CD14-positive monocyte (primary cell): ENCODE measurements around the gene PMEL. TPM values are rescaled to one million over a fixed set of nuclear protein-coding genes. Genes with fewer than 3 reads are reported as not detected.

Experiments used
- DNase-seq, 3 donors: peaks; one replicate each; pipeline ENCODE4 v3.0.0-alpha.2; 2011 to 2022
- H2AFZ ChIP-seq: 2 replicates; pipeline ENCODE4 v1.6.0; 2012; ENCODE audit warnings: mild to moderate bottlenecking, low read depth, low read length, inconsistent platforms; ENCODE audit not compliant: insufficient read depth, poor library complexity, severe bottlenecking
- H3K27ac ChIP-seq, 2 donors: 1 replicate in 1 of 2; 2 replicates in 1 of 2; pipeline ENCODE4 v1.5.1; 2012 to 2013; ENCODE audit warnings: low read length in 2 of 2, control low read depth in 1 of 2, inconsistent platforms in 1 of 2, low read depth in 1 of 2, mild to moderate bottlenecking in 1 of 2
- H3K27me3 ChIP-seq, 2 donors: one replicate each; pipeline versions ENCODE4 v1.6.0 to v1.6.1; 2011 to 2013; ENCODE audit warnings: low read length in 2 of 2; ENCODE audit not compliant: control insufficient read depth in 2 of 2, insufficient read depth in 2 of 2
- H3K36me3 ChIP-seq, 2 donors: replicated peaks in 1 of 2; 1 replicate in 1 of 2; 2 replicates in 1 of 2; pipeline versions ENCODE4 v1.5.1 to v1.6.1; 2012 to 2013; ENCODE audit warnings: low read length in 2 of 2, control low read depth in 1 of 2, inconsistent platforms in 1 of 2, mild to moderate bottlenecking in 1 of 2; ENCODE audit not compliant: insufficient read depth in 2 of 2, control insufficient read depth in 1 of 2
- H3K4me1 ChIP-seq, 2 donors: 1 replicate in 1 of 2; 2 replicates in 1 of 2; pipeline versions ENCODE4 v1.5.1 to v1.6.1; 2012 to 2013; ENCODE audit warnings: low read length in 2 of 2, control low read depth in 1 of 2, inconsistent platforms in 1 of 2, mild to moderate bottlenecking in 1 of 2, moderate library complexity in 1 of 2; ENCODE audit not compliant: insufficient read depth in 2 of 2, control insufficient read depth in 1 of 2
- H3K4me2 ChIP-seq: replicated peaks from 2 replicates; pipeline ENCODE3; 2012; ENCODE audit warnings: low read length, moderate library complexity, mild to moderate bottlenecking; ENCODE audit not compliant: poor library complexity, severe bottlenecking; ENCODE audit errors: extremely low read depth
- H3K4me3 ChIP-seq, 3 experiments: fragments of 200-600 bp in 1 of 3; sonication (generic) in 1 of 3; replicated peaks in 1 of 3; 1 replicate in 2 of 3; 2 replicates in 1 of 3; pipeline ENCODE4 v1.5.1; 2011 to 2013; ENCODE audit warnings: low read length in 3 of 3, mild to moderate bottlenecking in 3 of 3, control low read depth in 2 of 3, low read depth in 2 of 3, inconsistent platforms in 1 of 3, moderate library complexity in 1 of 3
- H3K79me2 ChIP-seq: 2 replicates; pipeline ENCODE4 v1.6.0; 2012; ENCODE audit warnings: mild to moderate bottlenecking, control low read depth, inconsistent platforms, low read length, moderate library complexity; ENCODE audit not compliant: insufficient read depth
- H3K9ac ChIP-seq: 2 replicates; pipeline ENCODE4 v1.6.0; 2017; ENCODE audit warnings: low read length, mild to moderate bottlenecking; ENCODE audit not compliant: insufficient read depth, poor library complexity, severe bottlenecking
- H3K9me3 ChIP-seq, 2 donors: replicated peaks in 1 of 2; 1 replicate in 1 of 2; 2 replicates in 1 of 2; pipeline versions ENCODE4 v1.5.1 to v1.6.1; 2012 to 2013; ENCODE audit warnings: low read length in 2 of 2, control low read depth in 1 of 2; ENCODE audit not compliant: control insufficient read depth in 1 of 2, insufficient read depth in 1 of 2
- H4K20me1 ChIP-seq: 2 replicates; pipeline ENCODE4 v1.6.0; 2012; ENCODE audit warnings: mild to moderate bottlenecking, low read length, control low read depth, moderate library complexity; ENCODE audit not compliant: insufficient read depth
- H3K27ac Mint-ChIP-seq, 7 donors: one replicate each; pipeline ENCODE4 v1.8.0; 2020; ENCODE audit warnings: mild to moderate bottlenecking in 7 of 7, mixed read lengths in 7 of 7, moderate library complexity in 6 of 7, inconsistent platforms in 2 of 7
- H3K27me3 Mint-ChIP-seq, 3 donors: one replicate each; pipeline ENCODE4 v1.8.0; 2021 to 2022; ENCODE audit warnings: low read depth in 3 of 3, mild to moderate bottlenecking in 3 of 3, mixed read lengths in 3 of 3, moderate library complexity in 3 of 3, inconsistent platforms in 1 of 3
- H3K36me3 Mint-ChIP-seq, 2 donors: one replicate each; pipeline ENCODE4 v1.8.0; 2020; ENCODE audit warnings: mixed read lengths in 2 of 2, inconsistent platforms in 1 of 2, mild to moderate bottlenecking in 1 of 2
- H3K4me1 Mint-ChIP-seq: one replicate; pipeline ENCODE4 v1.8.0; 2020; ENCODE audit warnings: mild to moderate bottlenecking, mixed read lengths
- H3K4me3 Mint-ChIP-seq, 2 donors: one replicate each; pipeline ENCODE4 v1.8.0; 2020; ENCODE audit warnings: mild to moderate bottlenecking in 2 of 2, mixed read lengths in 2 of 2, moderate library complexity in 1 of 2
- H3K9me3 Mint-ChIP-seq, 7 donors: one replicate each; pipeline ENCODE4 v1.8.0; 2020 to 2022; ENCODE audit warnings: mixed read lengths in 7 of 7, mild to moderate bottlenecking in 6 of 7, moderate library complexity in 6 of 7, inconsistent platforms in 2 of 7
- WGBS: methylation state at CpG from one replicate; pipeline ENCODE4 v1.1.5; 2013; ENCODE audit warnings: missing lambda C conversion rate; ENCODE audit not compliant: insufficient coverage; 5-methylcytosine and 5-hydroxymethylcytosine counted together
- intact Hi-C, 2 donors: fragments of 100-400 bp; cut with micrococcal nuclease; formaldehyde crosslinking; loops; one replicate each; pipeline versions ENCODE4 v1.15.0 to v1.15.1; 2023
- polyA plus RNA-seq, 3 donors: library from polyadenylated mRNA; depleted of rRNA in 1 of 3; unstranded in 2 of 3; stranded (reverse) in 1 of 3; fragments of 300-500 nt in 2 of 3; fragments of >200 nt in 1 of 3; fragmentation: Illumina TruSeq in 2 of 3; gene quantifications; 1 replicate in 2 of 3; 2 replicates in 1 of 3; pipeline ENCODE4 v1.2.3, GENCODE V29; 2012 to 2021
- TF ChIP-seq, protein P1 (sequence below): fragments of 200-600 bp; IDR thresholded peaks from one replicate; pipeline ENCODE4 v1.8.0; 2022; ENCODE audit warnings: antibody characterized with exemption, mild to moderate bottlenecking

Gene PMEL
- polyA plus RNA-seq, 3 donors, result 0.37 to 0.54 (median 0.40) TPM

- intact Hi-C loops, result loop anchor here in 1 of 2 donors (2.0 kb wide), 1 partner anchor 201 kb away; no protein-coding TSS in a partner anchor
- 0% methylated on average over 11 of the region's 18 CpGs for WGBS
Measured at GRCh38 chr12:55940065-55940732, 25.6 kb downstream of the PMEL start.

DNA sequence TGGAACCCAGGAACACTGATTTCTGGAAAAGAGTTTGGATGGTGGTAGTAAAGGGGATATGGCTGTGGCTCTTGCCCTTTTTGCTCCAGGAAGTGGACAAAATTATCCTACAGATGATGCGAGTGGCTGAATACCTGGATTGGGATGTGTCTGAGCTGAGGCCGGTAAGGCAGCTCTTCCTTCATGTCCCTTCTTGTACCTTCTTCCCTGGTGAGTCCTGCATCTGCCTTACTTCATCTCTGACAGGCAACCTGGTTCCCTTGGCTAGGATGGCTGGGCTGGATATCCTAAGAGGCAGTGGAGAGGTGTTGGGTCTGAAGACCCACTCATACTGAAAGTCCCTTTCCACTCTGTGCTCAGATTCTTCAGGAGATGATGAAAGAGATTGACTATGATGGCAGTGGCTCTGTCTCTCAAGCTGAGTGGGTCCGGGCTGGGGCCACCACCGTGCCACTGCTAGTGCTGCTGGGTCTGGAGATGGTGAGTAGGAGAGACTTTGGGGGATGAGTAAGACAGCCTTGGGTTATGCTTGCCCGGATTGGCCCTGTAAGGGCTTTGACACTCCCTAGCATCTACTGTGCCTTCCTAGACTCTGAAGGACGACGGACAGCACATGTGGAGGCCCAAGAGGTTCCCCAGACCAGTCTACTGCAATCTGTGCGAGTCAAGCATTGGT, 26.9 kb downstream of the PMEL start:
- DNase-seq, result no peak
- no peak overlapping the region for H3K27ac ChIP-seq
- H2AFZ ChIP-seq, result no peak overlapping the region
- H3K27me3 ChIP-seq, result no peaks in the 10 kb centered on the region
- H3K79me2 ChIP-seq, result peaks cover 6% of the 10 kb centered on the region
- Mint-ChIP-seq H3K36me3 (peaks cover 74 to 78% of the 10 kb centered on the region in 2 donors), H3K27me3 (peaks cover 0 to 1% (median 0%) of the 10 kb centered on the region in 3 donors), H3K9me3 (no peaks in the 10 kb centered on the region), H3K27ac (peak overlapping the region in 2 of 7 donors; percentile 3 to 46), H3K4me3 (no peak overlapping the region), H3K4me1 (peaks cover 22% of the 10 kb centered on the region)
- H3K4me1 ChIP-seq, result peaks cover 9 to 13% of the 10 kb centered on the region in 2 donors
- TF ChIP-seq, protein P1, sequence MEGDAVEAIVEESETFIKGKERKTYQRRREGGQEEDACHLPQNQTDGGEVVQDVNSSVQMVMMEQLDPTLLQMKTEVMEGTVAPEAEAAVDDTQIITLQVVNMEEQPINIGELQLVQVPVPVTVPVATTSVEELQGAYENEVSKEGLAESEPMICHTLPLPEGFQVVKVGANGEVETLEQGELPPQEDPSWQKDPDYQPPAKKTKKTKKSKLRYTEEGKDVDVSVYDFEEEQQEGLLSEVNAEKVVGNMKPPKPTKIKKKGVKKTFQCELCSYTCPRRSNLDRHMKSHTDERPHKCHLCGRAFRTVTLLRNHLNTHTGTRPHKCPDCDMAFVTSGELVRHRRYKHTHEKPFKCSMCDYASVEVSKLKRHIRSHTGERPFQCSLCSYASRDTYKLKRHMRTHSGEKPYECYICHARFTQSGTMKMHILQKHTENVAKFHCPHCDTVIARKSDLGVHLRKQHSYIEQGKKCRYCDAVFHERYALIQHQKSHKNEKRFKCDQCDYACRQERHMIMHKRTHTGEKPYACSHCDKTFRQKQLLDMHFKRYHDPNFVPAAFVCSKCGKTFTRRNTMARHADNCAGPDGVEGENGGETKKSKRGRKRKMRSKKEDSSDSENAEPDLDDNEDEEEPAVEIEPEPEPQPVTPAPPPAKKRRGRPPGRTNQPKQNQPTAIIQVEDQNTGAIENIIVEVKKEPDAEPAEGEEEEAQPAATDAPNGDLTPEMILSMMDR, result no peak
- no peaks in the 10 kb centered on the region for H3K9me3 ChIP-seq
- no peak overlapping the region for H3K4me2 ChIP-seq
- intact Hi-C loops, result no loop called here
- H3K4me3 ChIP-seq, result no peak overlapping the region
- peaks cover 66 to 84% of the 10 kb centered on the region in 2 donors for H3K36me3 ChIP-seq
- WGBS, result 93% methylated on average over 7 of the region's 8 CpGs
- peaks cover 6% of the 10 kb centered on the region for H4K20me1 ChIP-seq
- no peak overlapping the region for H3K9ac ChIP-seq

More at GRCh38 chr12:55940065-55940732, 25.6 kb downstream of the PMEL start:
- peaks cover 15% of the 10 kb centered on the region for H3K4me1 Mint-ChIP-seq
- no peak overlapping the region for H2AFZ ChIP-seq
- DNase-seq, result peak; percentile 78 to 81 (median 81)
- H3K36me3 Mint-ChIP-seq, result peaks cover 86 to 89% of the 10 kb centered on the region in 2 donors
- no peak overlapping the region for H3K4me2 ChIP-seq
- peaks cover 77 to 97% of the 10 kb centered on the region in 2 donors for H3K36me3 ChIP-seq
- H3K27ac ChIP-seq, result no peak overlapping the region
- H3K27ac Mint-ChIP-seq, result peak overlapping the region in 4 of 7 donors; percentile 69 to 77 (median 72)
- peaks cover 6 to 8% of the 10 kb centered on the region in 2 donors for H3K4me1 ChIP-seq
- no peak overlapping the region for H3K4me3 Mint-ChIP-seq
- no peak overlapping the region for H3K4me3 ChIP-seq
- H3K9me3 ChIP-seq, result no peaks in the 10 kb centered on the region
- H3K79me2 ChIP-seq, result no peaks in the 10 kb centered on the region
- no peaks in the 10 kb centered on the region for H3K9me3 Mint-ChIP-seq
- peaks cover 3% of the 10 kb centered on the region for H4K20me1 ChIP-seq
- peaks cover 0 to 1% (median 0%) of the 10 kb centered on the region in 3 donors for H3K27me3 Mint-ChIP-seq
- TF ChIP-seq, protein P1, result peak; percentile 86
- H3K27me3 ChIP-seq, result no peaks in the 10 kb centered on the region
- no peak overlapping the region for H3K9ac ChIP-seq
